GM12865 (cell line): ENCODE measurements around the gene KRT82.

Source experiments
- DNase-seq: peaks from one replicate; pipeline ENCODE4 v3.0.0; 2010; ENCODE audit warnings: low read depth
- H3K4me3 ChIP-seq: 2 replicates; pipeline ENCODE4 v1.5.1; 2011; ENCODE audit warnings: mild to moderate bottlenecking, low read depth, low read length, control low read depth
- TF ChIP-seq, protein P1 (sequence below): IDR thresholded peaks from 2 replicates; pipeline ENCODE4 v1.5.1; 2011; ENCODE audit warnings: low read length, control low read depth, low read depth, inconsistent platforms; ENCODE audit not compliant: insufficient read depth; ENCODE audit errors: missing control alignments

KRT82 gene

DNA sequence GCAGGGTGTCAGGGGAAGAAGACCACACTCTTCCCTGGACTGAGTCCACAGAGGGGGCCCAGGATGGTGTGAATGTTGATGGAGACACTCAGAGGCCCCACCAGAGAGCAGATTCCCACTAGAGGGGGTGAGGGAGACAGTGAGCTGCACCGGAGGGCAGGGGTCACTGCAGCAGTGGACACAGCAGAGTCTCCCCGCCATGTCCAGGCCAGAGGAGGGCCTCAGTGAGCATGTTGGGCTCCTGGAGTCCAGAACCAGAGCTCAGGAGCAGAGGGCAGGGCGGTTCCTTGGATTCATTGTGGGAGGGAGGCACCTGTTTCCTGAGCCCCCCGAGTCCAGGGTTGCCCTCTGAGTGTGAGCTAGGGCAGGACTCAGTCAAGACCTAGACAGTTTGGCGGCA, 1.8 kb upstream of the KRT82 start:
- TF ChIP-seq, protein P1, sequence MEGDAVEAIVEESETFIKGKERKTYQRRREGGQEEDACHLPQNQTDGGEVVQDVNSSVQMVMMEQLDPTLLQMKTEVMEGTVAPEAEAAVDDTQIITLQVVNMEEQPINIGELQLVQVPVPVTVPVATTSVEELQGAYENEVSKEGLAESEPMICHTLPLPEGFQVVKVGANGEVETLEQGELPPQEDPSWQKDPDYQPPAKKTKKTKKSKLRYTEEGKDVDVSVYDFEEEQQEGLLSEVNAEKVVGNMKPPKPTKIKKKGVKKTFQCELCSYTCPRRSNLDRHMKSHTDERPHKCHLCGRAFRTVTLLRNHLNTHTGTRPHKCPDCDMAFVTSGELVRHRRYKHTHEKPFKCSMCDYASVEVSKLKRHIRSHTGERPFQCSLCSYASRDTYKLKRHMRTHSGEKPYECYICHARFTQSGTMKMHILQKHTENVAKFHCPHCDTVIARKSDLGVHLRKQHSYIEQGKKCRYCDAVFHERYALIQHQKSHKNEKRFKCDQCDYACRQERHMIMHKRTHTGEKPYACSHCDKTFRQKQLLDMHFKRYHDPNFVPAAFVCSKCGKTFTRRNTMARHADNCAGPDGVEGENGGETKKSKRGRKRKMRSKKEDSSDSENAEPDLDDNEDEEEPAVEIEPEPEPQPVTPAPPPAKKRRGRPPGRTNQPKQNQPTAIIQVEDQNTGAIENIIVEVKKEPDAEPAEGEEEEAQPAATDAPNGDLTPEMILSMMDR: no peak
- DNase-seq: no peak
- no peak overlapping the region for H3K4me3 ChIP-seq

DNA sequence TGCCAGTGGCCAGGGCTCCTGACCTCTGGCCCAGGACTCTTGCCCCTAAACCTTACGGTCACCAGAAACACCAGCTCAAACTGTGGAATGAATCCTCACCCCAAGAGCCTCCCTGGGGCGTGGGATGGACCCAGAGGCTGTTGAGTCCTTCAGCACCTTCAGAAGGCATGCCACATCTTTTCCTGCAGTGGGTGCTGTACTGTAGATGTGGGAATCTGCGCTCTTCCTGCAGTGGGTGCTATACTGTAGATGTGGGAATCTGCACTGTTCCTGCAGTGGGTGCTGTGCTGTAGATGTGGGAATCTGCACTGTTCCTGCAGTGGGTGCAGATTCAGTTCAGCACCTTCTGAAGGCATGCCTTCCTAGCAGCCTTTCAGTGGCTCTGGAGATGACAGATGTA, 1.2 kb downstream of the KRT82 start:
- H3K4me3 ChIP-seq: no peak overlapping the region
- DNase-seq: no peak
- TF ChIP-seq, protein P1: no peak

DNA sequence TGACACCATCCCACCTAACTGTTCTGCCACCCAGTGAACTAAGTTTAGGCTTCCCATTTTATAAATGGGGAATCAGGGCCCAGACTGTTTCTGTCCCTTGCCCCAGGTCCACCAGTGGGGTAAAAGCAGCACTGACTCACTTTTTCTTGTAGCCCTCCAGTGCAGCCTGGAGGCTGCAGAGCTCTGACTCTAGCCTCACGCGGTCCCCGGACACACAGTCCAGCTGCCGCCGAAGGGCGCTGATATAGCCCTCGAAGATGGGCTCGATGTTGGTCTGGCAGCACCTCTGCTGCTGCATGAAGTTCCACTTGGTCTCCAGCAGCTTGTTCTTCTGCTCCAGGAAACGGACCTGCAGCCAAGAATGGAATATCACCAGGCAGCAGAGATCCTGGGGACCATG, 2.6 kb downstream of the KRT82 start:
- TF ChIP-seq, protein P1: no peak
- DNase-seq: no peak
- no peak overlapping the region for H3K4me3 ChIP-seq

DNA sequence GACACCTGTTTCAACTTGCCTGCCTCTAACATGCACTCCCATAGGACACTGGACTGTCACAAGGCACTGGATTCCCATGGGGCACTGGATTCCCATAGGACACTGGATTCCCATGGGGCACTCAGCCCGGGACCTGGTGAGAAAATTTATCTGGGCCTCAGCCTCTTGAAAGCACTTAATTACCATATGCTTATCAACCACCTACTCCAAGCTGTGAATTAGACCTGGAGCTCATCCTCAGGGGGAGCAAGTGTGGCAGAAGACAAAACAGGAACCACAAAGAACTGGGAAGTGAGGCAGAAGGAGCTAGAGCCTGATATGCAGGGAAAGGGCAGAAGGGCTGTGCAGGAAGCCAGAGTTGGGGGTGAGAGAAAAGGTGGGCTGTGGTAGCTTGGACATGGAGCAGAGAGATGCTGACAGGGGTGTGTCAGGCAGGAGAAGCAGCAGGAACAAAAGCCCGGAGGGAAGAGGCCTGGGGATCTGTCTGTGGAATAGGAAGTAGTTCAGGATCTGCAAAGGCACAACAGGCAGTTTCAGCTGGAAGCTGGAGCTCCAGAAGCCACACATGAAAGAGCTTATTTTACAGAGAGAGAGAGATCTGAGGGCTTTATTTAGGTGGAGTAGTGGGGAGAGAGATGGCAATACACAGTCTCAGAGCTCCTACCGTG, 3.1 kb downstream of the KRT82 start:
- TF ChIP-seq, protein P1: no peak
- DNase-seq: no peak
- H3K4me3 ChIP-seq: no peak overlapping the region

DNA sequence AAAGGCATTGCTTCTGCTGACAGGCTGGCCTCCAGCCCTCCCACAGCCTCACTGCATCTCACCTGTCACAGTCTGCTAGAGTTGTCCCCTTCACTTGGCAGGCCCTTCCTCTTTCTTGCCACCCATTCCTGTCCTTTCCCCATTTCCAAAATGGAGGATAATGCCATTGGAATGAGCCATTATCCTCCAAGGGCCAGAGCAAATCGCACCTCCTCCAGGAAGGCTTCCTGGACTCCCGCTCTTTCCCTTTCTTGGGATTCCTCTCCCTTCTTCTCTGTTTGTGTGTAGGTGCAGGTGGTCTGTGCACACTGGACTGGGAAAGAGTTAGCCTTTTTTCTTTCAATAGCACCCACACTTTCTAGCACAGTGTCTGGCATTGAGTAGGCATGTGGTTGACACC, 3.8 kb downstream of the KRT82 start:
- TF ChIP-seq, protein P1: no peak
- no peak for DNase-seq
- no peak overlapping the region for H3K4me3 ChIP-seq

DNA sequence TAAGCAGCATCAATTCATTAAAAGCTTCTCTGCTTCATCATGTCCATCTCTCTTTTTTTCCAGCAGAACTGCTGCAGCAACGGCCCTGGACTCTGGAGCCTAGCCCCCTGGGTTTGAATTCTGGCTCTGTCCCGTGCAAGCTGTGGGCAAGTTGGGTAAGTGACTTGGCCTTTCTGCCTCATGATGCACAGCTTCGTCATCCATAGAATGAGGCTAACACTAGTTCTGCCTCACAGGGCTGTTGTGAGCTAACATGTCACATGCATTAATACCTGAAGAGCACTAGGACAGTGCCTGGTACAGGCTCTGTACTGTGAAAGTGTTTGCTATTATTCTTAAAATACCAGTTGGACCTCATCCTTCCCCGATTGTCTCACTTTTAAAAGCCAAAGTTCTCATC, 4.2 kb downstream of the KRT82 start:
- TF ChIP-seq, protein P1: no peak
- no peak overlapping the region for H3K4me3 ChIP-seq
- no peak for DNase-seq

DNA sequence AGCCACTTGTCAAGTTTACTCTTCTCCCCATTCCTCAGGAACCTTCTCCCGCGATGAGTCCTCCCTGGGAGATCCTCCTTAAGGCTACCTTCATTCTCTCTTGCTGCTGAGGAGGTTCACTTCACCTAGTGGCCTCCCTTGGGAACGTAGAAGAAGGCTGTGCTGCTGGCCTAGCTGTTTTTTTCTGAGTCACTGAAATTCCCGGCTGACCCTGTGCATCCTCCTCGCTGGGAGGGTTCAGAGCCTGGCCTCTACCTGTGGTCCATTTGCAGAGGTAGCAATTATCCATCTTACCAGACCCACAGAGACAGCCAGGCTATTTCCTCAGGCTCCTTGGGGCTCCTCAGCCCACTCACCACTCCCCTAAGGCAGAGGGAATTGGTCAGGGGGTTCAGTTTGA, 4.6 kb downstream of the KRT82 start:
- TF ChIP-seq, protein P1: no peak
- H3K4me3 ChIP-seq: no peak overlapping the region
- no peak for DNase-seq
